Fibroblast of villous mesenchyme (primary cell): ENCODE results near the gene EMP2. TPM values are rescaled to one million over a fixed set of nuclear protein-coding genes. Genes with fewer than 3 reads are reported as not detected.

Experiments used
- DNase-seq: peaks from one replicate; pipeline ENCODE4 v3.0.0-alpha.2; 2010; ENCODE audit warnings: low read depth
- H3K4me3 ChIP-seq: 2 replicates; pipeline ENCODE4 v1.5.1; 2011; ENCODE audit warnings: low read depth, mild to moderate bottlenecking, low read length
- small RNA-seq: library from RNA; depleted of rRNA; stranded (forward); fragments of <200 nt; gene quantifications from one replicate; pipeline ENCODE3, GENCODE V24; 2012
- total RNA-seq: library from RNA; depleted of rRNA; stranded (reverse); fragments of >200 nt; gene quantifications from 2 replicates; pipeline ENCODE4 v1.2.3, GENCODE V29; 2012
- TF ChIP-seq, protein P1 (sequence below): IDR thresholded peaks from 2 replicates; pipeline ENCODE4 v1.5.1; 2012; ENCODE audit warnings: low read depth, mild to moderate bottlenecking, low read length; ENCODE audit not compliant: insufficient read depth

The EMP2 gene
- total RNA-seq, 1 donor, result 13.0 TPM

DNA sequence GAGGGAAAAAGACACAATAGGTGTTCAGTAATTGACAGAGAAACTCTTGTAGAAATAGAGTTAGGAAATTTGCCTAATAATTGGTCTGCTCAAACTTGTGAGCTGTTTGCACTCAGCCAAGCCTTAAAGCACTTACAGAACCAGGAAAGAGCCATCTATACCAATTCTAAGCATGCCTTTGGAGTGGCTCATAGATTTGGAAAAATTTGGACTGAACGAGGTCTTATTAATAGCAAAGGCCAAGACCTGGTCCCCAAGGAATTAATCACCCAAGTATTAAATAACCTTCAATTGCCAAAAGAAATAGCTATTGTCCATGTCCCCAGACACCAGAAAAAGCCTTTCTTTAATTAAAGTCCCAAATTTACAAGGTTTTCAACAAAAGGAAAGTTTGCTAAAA is 90.3 kb downstream of the EMP2 start:
- TF ChIP-seq, protein P1, sequence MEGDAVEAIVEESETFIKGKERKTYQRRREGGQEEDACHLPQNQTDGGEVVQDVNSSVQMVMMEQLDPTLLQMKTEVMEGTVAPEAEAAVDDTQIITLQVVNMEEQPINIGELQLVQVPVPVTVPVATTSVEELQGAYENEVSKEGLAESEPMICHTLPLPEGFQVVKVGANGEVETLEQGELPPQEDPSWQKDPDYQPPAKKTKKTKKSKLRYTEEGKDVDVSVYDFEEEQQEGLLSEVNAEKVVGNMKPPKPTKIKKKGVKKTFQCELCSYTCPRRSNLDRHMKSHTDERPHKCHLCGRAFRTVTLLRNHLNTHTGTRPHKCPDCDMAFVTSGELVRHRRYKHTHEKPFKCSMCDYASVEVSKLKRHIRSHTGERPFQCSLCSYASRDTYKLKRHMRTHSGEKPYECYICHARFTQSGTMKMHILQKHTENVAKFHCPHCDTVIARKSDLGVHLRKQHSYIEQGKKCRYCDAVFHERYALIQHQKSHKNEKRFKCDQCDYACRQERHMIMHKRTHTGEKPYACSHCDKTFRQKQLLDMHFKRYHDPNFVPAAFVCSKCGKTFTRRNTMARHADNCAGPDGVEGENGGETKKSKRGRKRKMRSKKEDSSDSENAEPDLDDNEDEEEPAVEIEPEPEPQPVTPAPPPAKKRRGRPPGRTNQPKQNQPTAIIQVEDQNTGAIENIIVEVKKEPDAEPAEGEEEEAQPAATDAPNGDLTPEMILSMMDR, result no peak
- no peak for DNase-seq
- no peak overlapping the region for H3K4me3 ChIP-seq

DNA sequence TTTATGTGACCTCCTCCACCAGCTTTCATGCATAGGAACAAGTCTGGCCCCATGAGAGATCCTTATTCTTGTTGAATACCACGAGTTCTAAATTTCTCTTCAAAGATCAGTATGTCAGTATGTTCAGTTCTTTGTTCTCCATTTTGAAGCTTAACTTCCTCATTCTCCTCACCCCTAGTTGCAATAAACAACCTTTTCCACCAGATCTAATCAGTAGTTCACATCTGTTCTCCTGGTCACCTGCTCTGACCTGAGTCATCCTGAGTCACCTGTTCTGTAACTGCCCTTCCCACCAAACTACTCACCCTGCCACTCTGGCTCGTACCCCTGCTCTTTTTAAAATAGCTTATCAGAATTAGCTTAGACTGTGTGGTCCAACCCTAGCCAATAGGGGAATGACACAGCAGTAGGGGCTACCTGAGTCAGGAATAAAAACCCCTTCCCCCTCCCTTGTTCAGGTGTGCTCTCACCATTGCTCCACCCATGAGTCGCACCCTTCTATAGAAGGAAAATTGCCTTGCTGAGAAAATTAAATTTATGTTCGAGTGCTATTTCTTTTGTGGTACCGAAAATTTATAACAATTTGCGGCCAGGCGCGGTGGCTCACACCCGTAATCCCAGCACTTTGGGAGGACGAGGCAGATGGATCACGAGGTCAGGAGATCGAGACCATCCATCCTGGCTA is 94.6 kb downstream of the EMP2 start:
- H3K4me3 ChIP-seq, result no peak overlapping the region
- TF ChIP-seq, protein P1, result no peak
- DNase-seq, result no peak

DNA sequence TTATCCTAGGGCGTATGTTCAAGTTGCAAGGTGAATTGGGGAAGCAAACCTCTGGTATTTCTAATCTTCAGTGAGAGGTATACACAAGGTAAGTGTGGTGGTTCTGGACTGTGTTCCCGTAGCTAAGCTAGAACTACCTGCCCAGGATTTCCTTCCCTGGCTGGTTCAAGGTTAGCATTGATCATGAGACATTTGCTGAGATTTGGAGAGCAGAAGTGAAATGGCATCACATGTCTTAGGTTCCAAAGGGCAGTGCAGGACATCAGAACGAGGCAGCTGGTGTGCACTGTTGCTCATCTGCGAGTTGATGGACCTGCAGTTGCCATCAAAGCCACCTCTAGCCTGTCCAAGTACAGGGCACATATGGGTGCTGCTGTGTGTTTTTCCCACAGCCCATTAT is 95.2 kb downstream of the EMP2 start:
- TF ChIP-seq, protein P1, result no peak
- H3K4me3 ChIP-seq, result no peak overlapping the region
- DNase-seq, result no peak

DNA sequence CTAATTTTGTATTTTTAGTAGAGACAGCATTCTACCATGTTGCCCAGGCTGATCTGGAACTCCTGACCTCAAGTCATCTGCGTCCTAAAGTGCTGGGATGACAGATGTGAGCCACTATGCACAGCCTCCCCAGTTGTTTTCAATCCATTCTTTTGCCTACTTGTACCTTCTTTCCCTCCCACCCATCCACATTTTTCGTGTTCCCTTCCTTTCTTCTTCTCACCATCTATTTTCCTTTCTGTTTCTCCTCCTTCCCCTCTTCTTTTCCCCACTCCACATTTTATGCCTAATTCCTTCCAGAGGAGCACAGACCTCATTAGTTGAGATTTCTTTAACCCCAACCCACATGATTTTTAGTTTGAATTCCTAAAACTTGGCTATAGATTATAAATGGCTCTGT is 100.2 kb downstream of the EMP2 start:
- no peak overlapping the region for H3K4me3 ChIP-seq
- TF ChIP-seq, protein P1, result no peak
- DNase-seq, result no peak

Small RNAs within 50 kb of the gene (small RNA-seq; reads per million reads assigned to genes)
- not detected for gene RNU6-633P

Other genes starting within 250 kb of the EMP2 start
- 4.8 and 6.5 TPM in 2 replicates for gene ATF7IP2, start 194.5 kb downstream of the EMP2 start, total RNA-seq
- under 0.01 TPM in 1 of 2 replicates, not detected in the other for gene TEKT5, start 114.3 kb upstream of the EMP2 start, total RNA-seq
- gene NUBP1, start 163.2 kb upstream of the EMP2 start, total RNA-seq, result 13.0 and 17.7 TPM in 2 replicates
- not detected in 2 replicates for gene TVP23A, start 238.2 kb upstream of the EMP2 start, total RNA-seq